ENCODE results near the gene FTCDNL1. TPM values are rescaled to one million over a fixed set of nuclear protein-coding genes. Genes with fewer than 3 reads are reported as not detected.

FTCDNL1 gene
- polyA plus RNA-seq, 2 of the 4 experiments (the other 2 are of a cell fraction) = 2.1 to 5.2 TPM

- DNase-seq (ENCODE audit: low read depth in 1 of 2, low spot score in 1 of 2) (no peak), ATAC-seq (no peak), FAIRE-seq (no peak)
- Histone ChIP-seq H3K4me1 (no peaks in the 10 kb centered on the region), H3K27ac (no peak overlapping the region), H3K9me3 (no peaks in the 10 kb centered on the region), H3K4me3 (no peak overlapping the region), H3K4me2 (no peak overlapping the region)
- ChIA-PET POLR2A (interaction anchor here (0.5 kb wide), 1 partner anchor 23 kb away, joined by 3 read pairs; no protein-coding TSS in a partner anchor), CTCF (no interaction called here)
- TF ChIP-seq HOXB13 (CRISPR knock-in tag; IDR thresholded peaks at IDR 0.05; ENCODE audit: low read depth) (no peak), BCL3 (IDR thresholded peaks at IDR 0.05) (no peak), ELK1 (IDR thresholded peaks at IDR 0.05; ENCODE audit: low read depth, low read length) (no peak), CEBPB (IDR thresholded peaks at IDR 0.05) (no peak), HDAC2 (IDR thresholded peaks at IDR 0.05) (no peak), ATOH8 (CRISPR knock-in tag; IDR thresholded peaks at IDR 0.05; ENCODE audit: low read depth) (no peak), MAX (IDR thresholded peaks at IDR 0.05) (no peak), HOXB5 (CRISPR knock-in tag; IDR thresholded peaks at IDR 0.05) (no peak), SREBF2 (IDR thresholded peaks at IDR 0.05) (no peak), HOXA7 (CRISPR knock-in tag; IDR thresholded peaks at IDR 0.05) (no peak), MAFK (IDR thresholded peaks at IDR 0.05; ENCODE audit: partially characterized antibody) (no peak), RNF2 (IDR thresholded peaks at IDR 0.05; ENCODE audit: borderline replicate concordance, low read depth) (no peak), KDM1A (IDR thresholded peaks at IDR 0.05; ENCODE audit: low read depth) (no peak), EP300 (IDR thresholded peaks at IDR 0.05) (no peak), RCOR1 (IDR thresholded peaks at IDR 0.05; ENCODE audit: low read depth, low read length) (no peak), CTCF (IDR thresholded peaks at IDR 0.05) (no peak), ZNF302 (CRISPR knock-in tag; IDR thresholded peaks at IDR 0.05) (no peak), CBX2 (IDR thresholded peaks at IDR 0.05; ENCODE audit: borderline replicate concordance, low read depth) (no peak), PHF8 (IDR thresholded peaks at IDR 0.05; ENCODE audit: borderline replicate concordance, low read depth) (no peak)
These were observed 31.2 kb downstream of the FTCDNL1 start for GRCh38 chr2:199819746-199820145.

- ChIA-PET POLR2A (no interaction called here), CTCF (no interaction called here)
- no peaks in the 10 kb centered on the region for H3K4me1 ChIP-seq
- no peak overlapping the region for H3K27ac ChIP-seq
- FAIRE-seq (no peak), DNase-seq (ENCODE audit: low read depth in 1 of 2, low spot score in 1 of 2) (no peak), ATAC-seq (no peak)
- H3K4me2 ChIP-seq = no peak overlapping the region
- no peak overlapping the region for H3K4me3 ChIP-seq
- no peaks in the 10 kb centered on the region for H3K9me3 ChIP-seq
- WGBS (ENCODE audit: missing lambda C conversion rate) = 67% methylated on average over 2 of the region's 2 CpGs
- no peak for TF ChIP-seq POLR2A (IDR thresholded peaks at IDR 0.05; ENCODE audit: low read length)
- no peak for TF ChIP-seq CEBPB (IDR thresholded peaks at IDR 0.05)
- TF ChIP-seq KDM5A (IDR thresholded peaks at IDR 0.05) = no peak
- no peak for TF ChIP-seq RARB (CRISPR knock-in tag; IDR thresholded peaks at IDR 0.05)
- TF ChIP-seq CBX8 (IDR thresholded peaks at IDR 0.05) = no peak
- no peak for TF ChIP-seq ZC3H11A (IDR thresholded peaks at IDR 0.05)
- TF ChIP-seq RCOR1 (IDR thresholded peaks at IDR 0.05; ENCODE audit: low read depth, low read length) = no peak
- TF ChIP-seq HEYL (CRISPR knock-in tag; IDR thresholded peaks at IDR 0.05) = no peak
- no peak for TF ChIP-seq NR3C1 (IDR thresholded peaks at IDR 0.05)
- TF ChIP-seq ELK1 (IDR thresholded peaks at IDR 0.05; ENCODE audit: low read depth, low read length) = no peak
- TF ChIP-seq FOSL2 (IDR thresholded peaks at IDR 0.05) = no peak
- TF ChIP-seq FOSL2 (CRISPR knock-in tag; IDR thresholded peaks at IDR 0.05) = no peak
- TF ChIP-seq ZFP36 (IDR thresholded peaks at IDR 0.05; ENCODE audit: borderline replicate concordance, partially characterized antibody) = no peak
- TF ChIP-seq RAD21 (conservative IDR thresholded peaks at IDR 0.05 in 1 of 2, IDR thresholded peaks at IDR 0.05 in 1 of 2) = no peak
- no peak for TF ChIP-seq JUNB (IDR thresholded peaks at IDR 0.05)
- no peak for TF ChIP-seq JUN (IDR thresholded peaks at IDR 0.05)
- no peak for TF ChIP-seq FOXS1 (CRISPR knock-in tag; IDR thresholded peaks at IDR 0.05)
- TF ChIP-seq RNF2 (IDR thresholded peaks at IDR 0.05; ENCODE audit: borderline replicate concordance, low read depth) = no peak
- no peak for TF ChIP-seq CTCF (IDR thresholded peaks at IDR 0.05)
These were observed 32.2 kb downstream of the FTCDNL1 start for GRCh38 chr2:199818754-199819153.

Data from A549 (cell line).